ENCODE measurements around the gene GALNT7.
A peak's percentile ranks its signal among the peaks of the same experiment; 100 is the strongest.

GALNT7 gene

DNA sequence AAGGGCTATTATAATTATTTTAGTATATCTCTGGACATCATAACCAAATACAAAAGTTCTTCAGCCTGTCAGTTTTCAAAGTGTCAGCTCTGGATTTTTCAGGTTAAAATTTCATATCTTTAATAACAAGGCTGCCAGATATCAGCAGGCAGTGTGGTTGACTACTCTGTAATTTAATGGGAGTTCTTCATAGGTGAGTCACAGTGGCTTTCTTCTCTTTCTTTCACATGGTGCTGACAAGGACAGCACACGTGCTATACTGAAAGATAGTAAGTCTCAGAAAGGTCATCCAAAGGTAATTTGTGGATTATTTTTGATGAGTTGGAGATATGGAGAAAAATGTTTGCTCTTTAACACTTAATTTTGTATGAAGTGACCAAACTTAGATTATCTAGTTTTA, 43.2 kb downstream of the GALNT7 start:
- TF ChIP-seq, protein P1, sequence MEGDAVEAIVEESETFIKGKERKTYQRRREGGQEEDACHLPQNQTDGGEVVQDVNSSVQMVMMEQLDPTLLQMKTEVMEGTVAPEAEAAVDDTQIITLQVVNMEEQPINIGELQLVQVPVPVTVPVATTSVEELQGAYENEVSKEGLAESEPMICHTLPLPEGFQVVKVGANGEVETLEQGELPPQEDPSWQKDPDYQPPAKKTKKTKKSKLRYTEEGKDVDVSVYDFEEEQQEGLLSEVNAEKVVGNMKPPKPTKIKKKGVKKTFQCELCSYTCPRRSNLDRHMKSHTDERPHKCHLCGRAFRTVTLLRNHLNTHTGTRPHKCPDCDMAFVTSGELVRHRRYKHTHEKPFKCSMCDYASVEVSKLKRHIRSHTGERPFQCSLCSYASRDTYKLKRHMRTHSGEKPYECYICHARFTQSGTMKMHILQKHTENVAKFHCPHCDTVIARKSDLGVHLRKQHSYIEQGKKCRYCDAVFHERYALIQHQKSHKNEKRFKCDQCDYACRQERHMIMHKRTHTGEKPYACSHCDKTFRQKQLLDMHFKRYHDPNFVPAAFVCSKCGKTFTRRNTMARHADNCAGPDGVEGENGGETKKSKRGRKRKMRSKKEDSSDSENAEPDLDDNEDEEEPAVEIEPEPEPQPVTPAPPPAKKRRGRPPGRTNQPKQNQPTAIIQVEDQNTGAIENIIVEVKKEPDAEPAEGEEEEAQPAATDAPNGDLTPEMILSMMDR (IDR thresholded peaks at IDR 0.05; ENCODE audit: low read depth, low read length): no peak
- no peak for DNase-seq (ENCODE audit: extremely low read depth, low read depth)

DNA sequence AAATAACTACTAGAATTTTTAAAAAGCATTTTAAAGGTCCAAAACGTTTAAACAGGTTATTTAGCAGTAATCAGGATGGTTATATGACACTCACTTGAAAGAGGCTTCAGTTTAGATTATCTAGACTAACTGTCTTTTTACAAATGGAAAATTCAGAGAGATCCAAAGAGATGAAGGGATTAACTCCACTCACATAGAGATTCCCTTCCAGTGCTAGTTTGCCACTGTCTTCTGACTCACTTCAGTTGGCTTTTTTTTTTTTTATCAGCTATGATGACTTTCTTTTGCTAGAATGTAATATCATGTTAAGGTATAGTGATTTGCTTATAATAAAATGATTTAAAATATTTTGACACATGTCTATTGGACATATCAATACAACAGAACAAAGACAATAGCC, 43.8 kb downstream of the GALNT7 start:
- no peak for DNase-seq (ENCODE audit: extremely low read depth, low read depth)
- TF ChIP-seq, protein P1 (IDR thresholded peaks at IDR 0.05; ENCODE audit: low read depth, low read length): no peak

DNA sequence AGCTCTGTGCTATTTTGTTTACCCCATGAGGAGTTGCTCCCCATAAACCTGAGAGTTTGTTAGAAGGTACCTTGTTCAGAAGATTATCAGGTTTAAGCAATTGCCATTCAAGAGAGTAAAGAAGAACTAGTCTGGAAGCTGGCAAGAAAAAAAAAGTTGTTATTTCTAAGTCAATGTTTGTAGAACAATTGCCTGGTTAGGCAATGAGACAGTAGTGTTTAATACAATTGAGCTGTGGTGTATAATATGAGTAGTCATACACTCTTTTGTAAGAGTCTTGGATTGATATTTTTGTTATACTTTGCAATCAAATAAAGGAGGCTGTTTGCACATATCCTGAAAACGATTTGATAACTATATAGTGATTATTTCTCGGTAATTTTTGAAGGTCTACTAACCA, 44.7 kb downstream of the GALNT7 start:
- no peak for DNase-seq (ENCODE audit: extremely low read depth, low read depth)
- TF ChIP-seq, protein P1 (IDR thresholded peaks at IDR 0.05; ENCODE audit: low read depth, low read length): no peak

DNA sequence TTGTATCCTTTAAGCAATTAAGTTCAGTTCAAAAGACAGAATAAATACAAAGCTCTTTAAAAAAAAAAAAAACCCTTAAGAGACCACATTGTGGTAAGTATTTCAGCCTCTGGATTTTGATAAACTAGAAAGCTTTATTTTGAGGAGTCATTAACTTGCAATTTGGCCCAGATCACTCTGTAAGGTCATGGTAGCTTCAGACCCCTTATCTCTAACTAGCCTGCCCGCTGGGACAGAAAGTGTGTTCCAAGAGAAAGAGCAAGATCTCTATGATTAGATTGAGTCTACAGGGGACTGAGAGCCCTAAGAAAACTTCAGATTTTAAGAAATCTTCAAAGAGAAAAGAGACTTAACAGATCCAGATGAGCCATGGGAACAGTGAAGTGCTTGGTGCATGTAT, 45.6 kb downstream of the GALNT7 start:
- no peak for DNase-seq (ENCODE audit: extremely low read depth, low read depth)
- TF ChIP-seq, protein P1 (IDR thresholded peaks at IDR 0.05; ENCODE audit: low read depth, low read length): no peak

DNA sequence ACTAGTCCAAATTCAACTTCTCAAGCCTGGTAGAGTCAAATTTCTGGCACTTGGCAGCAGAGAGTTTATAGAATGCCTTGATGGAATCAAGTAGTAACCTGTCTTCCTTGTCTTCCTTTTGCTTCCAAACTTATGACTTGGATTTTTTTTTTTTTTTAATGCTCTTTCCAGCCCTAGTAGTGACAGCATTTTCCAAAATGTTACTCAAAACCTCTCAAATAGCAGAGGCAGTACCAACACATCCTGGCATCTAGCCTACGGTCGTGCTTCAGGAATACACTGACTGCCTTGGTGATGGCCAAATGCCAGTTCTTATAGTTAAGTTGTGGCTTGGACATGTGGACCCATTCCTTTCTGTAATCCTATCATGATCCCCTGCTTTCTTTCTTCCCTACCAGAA, 46.0 kb downstream of the GALNT7 start:
- DNase-seq (ENCODE audit: extremely low read depth, low read depth): peak; percentile 52
- TF ChIP-seq, protein P1 (IDR thresholded peaks at IDR 0.05; ENCODE audit: low read depth, low read length): no peak

DNA sequence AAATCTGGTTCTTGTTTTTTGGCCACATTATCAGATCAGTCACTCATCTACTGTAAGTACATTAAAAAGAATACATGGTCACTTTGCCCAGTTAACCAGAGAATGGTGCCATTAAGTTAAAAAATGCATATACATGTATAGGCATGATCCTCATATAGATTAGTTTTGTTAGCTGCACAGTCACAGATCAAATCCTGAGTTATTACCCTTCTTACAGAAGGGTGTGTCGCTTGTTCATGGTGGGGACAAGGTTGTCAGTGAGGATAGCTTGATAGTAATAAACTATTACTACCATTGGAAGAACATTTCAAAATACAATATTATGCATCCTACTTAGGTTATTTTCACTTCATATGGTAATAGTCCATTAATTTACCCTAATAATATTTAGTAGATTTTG, 48.5 kb downstream of the GALNT7 start:
- TF ChIP-seq, protein P1 (IDR thresholded peaks at IDR 0.05; ENCODE audit: low read depth, low read length): no peak
- DNase-seq (ENCODE audit: extremely low read depth, low read depth): no peak

DNA sequence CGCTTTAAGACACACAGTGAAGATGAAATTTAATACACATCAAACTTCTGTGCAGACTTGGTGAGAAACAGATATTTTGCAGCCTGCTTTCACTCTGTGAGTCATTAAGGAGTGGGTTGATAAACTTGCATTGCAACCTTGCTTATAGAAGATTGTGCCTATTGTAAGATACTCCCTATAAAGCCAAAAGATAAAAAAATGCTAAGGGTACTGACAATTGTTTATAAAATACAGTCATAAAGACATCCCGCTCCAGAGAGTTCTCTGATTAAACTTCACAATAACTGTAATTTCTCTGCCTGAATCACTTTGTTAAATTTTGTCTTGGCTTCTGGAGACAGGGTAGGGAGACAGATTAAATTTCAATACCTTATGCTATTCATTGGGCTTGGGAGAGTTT, 49.1 kb downstream of the GALNT7 start:
- no peak for DNase-seq (ENCODE audit: extremely low read depth, low read depth)
- TF ChIP-seq, protein P1 (IDR thresholded peaks at IDR 0.05; ENCODE audit: low read depth, low read length): no peak
